GM19463 (cell line): ENCODE results near the gene TAX1BP1.
"Not testable (repeated sequence)": the region's sequence is repeated elsewhere in the genome, so short reads cannot be mapped to it uniquely, and the experiment has no call there.

Experiments
- ATAC-seq: cut with Tn5 transposase; IDR thresholded peaks from one replicate; pipeline ENCODE4 v1.9.1; 2021; ENCODE audit warnings: mild to moderate bottlenecking, moderate library complexity; ENCODE audit not compliant: unreplicated experiment

The TAX1BP1 gene

GRCh38 chr7:27737616-27738015 is 2.3 kb upstream of the TAX1BP1 start:
- ATAC-seq = no peak

- ATAC-seq = peak; percentile 22
Measured at GRCh38 chr7:27739301-27739908, 557 bp upstream of the TAX1BP1 start.

GRCh38 chr7:27740449-27741086 is 606 bp downstream of the TAX1BP1 start:
- peak; percentile 67 for ATAC-seq

GRCh38 chr7:27742091-27742710 is 2.2 kb downstream of the TAX1BP1 start:
- ATAC-seq = not testable (repeated sequence)

DNA sequence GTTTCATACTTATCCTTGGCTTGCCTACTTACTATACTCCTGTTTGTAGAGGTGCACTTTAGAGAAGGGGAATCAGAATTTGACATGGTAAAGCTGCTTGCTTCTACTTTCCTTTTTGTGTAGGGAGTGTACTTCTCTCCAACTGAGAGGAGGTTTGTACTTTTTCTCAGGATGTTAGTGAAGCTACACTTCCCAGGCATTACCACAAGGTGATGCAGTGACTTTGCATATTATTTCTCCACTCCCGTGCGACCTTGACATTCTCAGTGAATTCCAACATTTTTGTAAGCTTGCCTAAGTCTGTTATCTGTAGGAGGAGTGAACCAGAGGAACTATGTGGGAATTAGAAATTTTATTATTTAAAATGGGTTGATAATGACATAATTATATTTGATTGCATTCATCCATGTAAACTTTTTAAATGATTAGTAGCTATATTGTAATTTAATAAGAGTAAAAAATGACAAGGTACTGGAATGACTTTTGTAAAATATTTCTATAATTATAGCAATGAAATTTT is 5.2 kb downstream of the TAX1BP1 start:
- ATAC-seq = no peak

DNA sequence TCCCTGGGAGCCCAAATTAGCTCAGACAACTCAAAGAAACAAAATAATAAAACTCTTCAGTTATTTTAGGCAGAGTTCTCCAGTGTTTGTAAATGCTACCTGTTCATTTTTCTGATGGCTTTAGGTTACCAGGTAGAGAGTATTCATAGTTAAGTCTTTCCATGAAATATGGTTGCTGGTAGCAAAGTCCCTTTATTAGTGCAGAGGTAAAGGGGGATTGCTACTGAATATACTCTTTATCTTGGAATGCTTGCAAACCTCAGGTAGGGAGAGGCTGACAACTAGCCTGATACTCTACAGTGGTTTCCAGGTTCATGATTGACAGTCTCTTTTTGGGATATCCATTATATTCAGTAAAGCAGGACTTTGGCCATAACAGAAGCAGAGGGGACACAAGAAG is 6.5 kb downstream of the TAX1BP1 start:
- ATAC-seq = no peak

GRCh38 chr7:27746978-27747377 is 7.0 kb downstream of the TAX1BP1 start:
- no peak for ATAC-seq

- ATAC-seq = no peak
Measured at GRCh38 chr7:27747589-27748368, 7.8 kb downstream of the TAX1BP1 start.

- ATAC-seq = no peak
Measured at GRCh38 chr7:27750316-27750715, 10.4 kb downstream of the TAX1BP1 start.

GRCh38 chr7:27751888-27752660 is 12.1 kb downstream of the TAX1BP1 start:
- ATAC-seq = no peak

DNA sequence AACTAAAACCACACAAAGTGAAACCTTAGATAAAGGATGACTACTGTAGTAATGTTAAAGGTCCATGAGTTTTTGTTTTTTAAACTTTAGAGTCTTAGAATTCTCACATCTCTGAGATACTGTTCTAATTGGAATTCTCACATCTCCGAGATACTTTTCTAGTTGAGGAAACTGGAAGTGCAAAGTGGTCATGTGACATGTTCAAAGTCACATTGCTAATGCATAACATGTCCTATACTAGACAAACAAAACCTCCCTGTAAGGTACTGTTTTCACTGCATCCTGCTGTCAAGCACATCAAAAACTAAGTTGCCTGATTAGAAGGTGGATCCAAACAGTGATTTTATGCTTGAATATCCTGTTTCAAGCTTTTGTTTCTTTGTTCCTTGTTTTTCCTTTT is 13.9 kb downstream of the TAX1BP1 start:
- ATAC-seq = no peak

DNA sequence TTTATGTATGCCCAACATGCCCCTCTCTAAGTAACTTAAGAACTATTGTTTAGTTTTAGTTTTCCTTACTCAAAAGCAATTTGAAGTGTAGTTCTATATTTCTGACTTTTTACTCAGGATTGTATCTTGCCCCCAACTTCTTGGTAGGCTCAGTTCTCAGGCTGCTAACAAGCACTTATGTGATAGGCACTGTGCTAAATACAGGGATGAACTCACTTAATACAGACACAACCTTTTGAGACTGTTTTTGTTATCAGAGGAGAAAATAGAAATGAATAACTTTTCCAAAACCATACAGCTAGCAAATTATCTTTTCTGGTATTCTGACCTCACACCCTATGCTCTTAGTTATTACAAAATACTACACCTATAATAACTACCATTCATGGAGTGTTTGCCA is 16.3 kb downstream of the TAX1BP1 start:
- ATAC-seq = no peak

DNA sequence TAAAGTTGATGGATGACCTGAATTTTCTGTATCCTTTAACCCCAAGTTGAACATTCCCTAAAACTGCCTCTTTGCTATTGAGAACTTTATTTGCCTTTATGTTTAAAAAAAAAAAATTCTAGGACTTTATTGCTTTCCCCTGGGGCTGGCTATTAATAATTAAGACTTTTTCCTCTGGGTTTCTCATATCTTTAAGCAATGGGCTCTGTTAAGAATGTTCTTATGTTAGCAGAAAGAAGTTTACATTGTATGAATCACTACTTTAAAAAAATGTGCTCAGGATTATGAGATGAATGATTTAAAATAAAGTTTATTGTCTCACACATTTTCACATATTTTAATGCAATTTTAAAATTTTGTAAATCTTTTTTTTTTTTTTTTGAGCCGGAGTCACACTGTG is 19.5 kb downstream of the TAX1BP1 start:
- no peak for ATAC-seq

DNA sequence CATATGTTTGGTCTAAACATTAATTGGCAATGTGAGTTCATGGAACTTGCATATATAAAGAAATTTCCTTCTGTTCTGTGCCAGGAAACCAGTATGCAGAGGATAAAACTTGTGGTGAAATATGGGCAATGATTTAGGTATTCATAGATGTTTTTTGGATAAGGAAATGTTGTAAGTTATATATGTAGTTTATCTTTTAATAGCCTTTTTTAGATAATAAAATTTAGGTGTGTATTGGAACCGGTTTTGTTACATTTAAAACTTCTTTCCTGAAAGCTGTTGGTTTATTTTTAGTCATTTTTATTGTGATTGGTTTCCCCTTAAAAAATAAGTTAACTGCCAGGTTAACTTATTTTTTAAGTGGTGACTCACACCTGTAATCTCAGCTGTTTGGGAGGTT is 22.1 kb downstream of the TAX1BP1 start:
- no peak for ATAC-seq

GRCh38 chr7:27763983-27764508 is 24.1 kb downstream of the TAX1BP1 start:
- ATAC-seq = no peak

DNA sequence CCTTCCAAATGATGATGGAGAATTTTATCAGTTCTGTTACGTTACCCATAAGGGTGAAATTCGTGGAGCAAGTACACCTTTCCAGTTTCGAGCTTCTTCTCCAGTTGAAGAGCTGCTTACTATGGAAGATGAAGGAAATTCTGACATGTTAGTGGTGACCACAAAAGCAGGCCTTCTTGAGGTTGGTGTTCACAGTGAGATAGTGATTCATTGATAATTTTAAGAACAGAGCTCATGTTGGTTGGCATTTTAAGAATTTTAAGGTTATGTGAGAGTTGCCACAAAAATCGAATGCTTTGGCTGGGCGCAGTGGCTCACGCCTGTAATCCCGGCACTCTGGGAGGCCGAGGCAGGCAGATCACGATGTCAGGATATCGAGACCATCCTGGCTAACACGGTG is 25.9 kb downstream of the TAX1BP1 start:
- no peak for ATAC-seq

GRCh38 chr7:27767374-27767773 is 27.4 kb downstream of the TAX1BP1 start:
- ATAC-seq = no peak

DNA sequence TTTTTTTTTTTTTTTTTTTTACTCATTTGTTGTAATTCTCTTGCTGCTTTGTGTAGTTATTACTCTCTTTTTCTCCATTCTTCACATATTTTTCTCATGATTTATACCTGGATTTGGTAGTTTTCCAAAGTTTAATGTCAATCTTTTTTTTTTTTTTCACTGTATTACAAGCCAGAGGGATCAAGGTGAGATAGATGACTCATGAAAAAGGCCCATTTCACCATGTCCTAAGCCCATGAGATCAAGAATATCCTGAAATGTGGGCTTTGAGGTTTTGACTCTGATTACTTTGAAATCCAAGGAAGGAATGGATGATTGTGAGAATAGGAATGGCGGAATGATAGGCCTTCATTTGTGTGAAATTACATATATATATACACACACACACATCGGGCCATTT is 31.1 kb downstream of the TAX1BP1 start:
- ATAC-seq = no peak

DNA sequence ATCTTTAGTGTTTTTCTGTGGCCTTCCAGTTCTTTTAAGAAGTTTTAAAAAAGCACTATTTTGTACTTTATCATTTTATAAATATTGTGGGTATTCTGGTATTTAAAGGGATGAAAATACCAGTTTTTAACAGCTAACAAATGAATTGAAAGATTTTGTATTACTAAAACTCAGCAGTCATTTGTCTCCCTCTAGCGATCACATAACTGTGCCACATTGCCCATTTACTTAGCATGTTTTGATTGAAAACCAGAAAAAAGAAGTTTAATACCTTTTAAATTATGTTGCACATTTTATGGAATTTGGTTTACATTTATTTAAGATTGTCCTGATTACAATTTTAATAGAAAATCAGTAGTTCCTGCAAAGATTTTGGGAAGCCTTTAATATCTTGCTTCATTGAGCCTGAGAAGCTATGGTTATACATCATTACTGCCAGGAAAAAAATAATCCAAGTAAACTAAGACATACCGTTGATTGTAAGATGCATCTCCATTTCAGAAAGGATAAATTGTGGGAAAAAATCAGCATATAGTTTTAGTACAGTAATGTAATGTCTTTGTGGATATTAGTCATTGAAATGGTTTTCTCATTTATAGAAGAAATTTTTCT is 34.9 kb downstream of the TAX1BP1 start:
- no peak for ATAC-seq

GRCh38 chr7:27775782-27776181 is 35.8 kb downstream of the TAX1BP1 start:
- no peak for ATAC-seq
